A673 (cell line): Measurements from ENCODE around the gene SLFN5. TPM values are rescaled to one million over a fixed set of nuclear protein-coding genes. Genes with fewer than 3 reads are reported as not detected.

Experiments
- BruUV-seq: library from RNA; stranded (reverse); fragments of 400-500 nt; replicated peaks from 2 replicates; lab custom pipeline; 2021; lab: Mats Ljungman, UMichigan
- CTCF ChIA-PET: fragments of 300-600 bp; sonication (Branson Sonifier 250); formaldehyde crosslinking; loops from one replicate; lab custom pipeline; 2022; ENCODE audit warnings: antibody characterized with exemption; lab: Charles Lee
- POLR2A ChIA-PET: fragments of 300-600 bp; sonication (Branson Sonifier 250); formaldehyde crosslinking; loops from one replicate; lab custom pipeline; 2022; ENCODE audit warnings: antibody characterized with exemption; ENCODE audit not compliant: low non-redundant PET; lab: Charles Lee
- DNase-seq: peaks from one replicate; pipeline ENCODE4 v3.0.0-alpha.2; 2015; ENCODE audit warnings: low spot score
- H3K27ac ChIP-seq: fragments of 200-600 bp; sonication (generic); 2 replicates; pipeline ENCODE4 v1.5.1; 2016; ENCODE audit warnings: mixed run types, low read depth, mild to moderate bottlenecking, mixed read lengths, antibody characterized with exemption, low read length; ENCODE audit not compliant: poor library complexity, severe bottlenecking
- H3K27me3 ChIP-seq: fragments of 200-600 bp; sonication (generic); replicated peaks from 2 replicates; pipeline ENCODE4 v1.6.1; 2017; ENCODE audit warnings: mixed run types, low read depth, mild to moderate bottlenecking, mixed read lengths, antibody characterized with exemption, low read length; ENCODE audit not compliant: insufficient read depth, poor library complexity
- H3K36me3 ChIP-seq: fragments of 200-600 bp; sonication (generic); 2 replicates; pipeline ENCODE4 v1.6.1; 2016; ENCODE audit warnings: mixed run types, mild to moderate bottlenecking, mixed read lengths, antibody characterized with exemption, low read length; ENCODE audit not compliant: insufficient read depth, poor library complexity, severe bottlenecking
- H3K4me1 ChIP-seq: fragments of 200-600 bp; sonication (generic); 2 replicates; pipeline ENCODE4 v1.6.1; 2017; ENCODE audit warnings: mixed run types, mild to moderate bottlenecking, mixed read lengths, antibody characterized with exemption, low read length; ENCODE audit not compliant: insufficient read depth, poor library complexity, severe bottlenecking
- H3K4me3 ChIP-seq: fragments of 200-600 bp; sonication (generic); 2 replicates; pipeline ENCODE4 v1.5.1; 2016; ENCODE audit warnings: low read depth, mixed run types, mild to moderate bottlenecking, mixed read lengths, low read length; ENCODE audit not compliant: poor library complexity, severe bottlenecking
- H3K9me3 ChIP-seq: fragments of 200-600 bp; sonication (generic); 2 replicates; pipeline ENCODE4 v1.6.1; 2016; ENCODE audit warnings: mixed run types, low read depth, mild to moderate bottlenecking, mixed read lengths, antibody characterized with exemption, low read length; ENCODE audit not compliant: poor library complexity, severe bottlenecking
- CTCF ChIP-seq: fragments of 300-800, 200-600 bp; sonication (generic); conservative IDR thresholded peaks from 2 replicates; pipeline ENCODE4 v1.5.1; 2017; ENCODE audit warnings: low read depth, mild to moderate bottlenecking, antibody characterized with exemption, low read length, moderate library complexity, mixed read lengths
- EZH2 ChIP-seq: fragments of 200-600 bp; sonication (generic); IDR thresholded peaks from 2 replicates; pipeline ENCODE4 v1.6.1; 2017; ENCODE audit warnings: borderline replicate concordance, low read depth, mild to moderate bottlenecking, mixed read lengths, antibody characterized with exemption, low read length; ENCODE audit not compliant: poor library complexity, severe bottlenecking
- intact Hi-C: fragments of 100-400 bp; cut with micrococcal nuclease; formaldehyde crosslinking; loops from one replicate; pipeline ENCODE4 v1.10.0; 2022; ENCODE audit not compliant: unreplicated experiment
- total RNA-seq: library from RNA; stranded (reverse); gene quantifications from 2 replicates; pipeline ENCODE4 v1.2.3, GENCODE V29; 2021

SLFN5 gene
- total RNA-seq, 1 experiment from 2014 or later = 5.2 TPM

- CTCF ChIA-PET = no interaction called here
- no peak for TF ChIP-seq CTCF
- TF ChIP-seq EZH2 = no peak
- H3K27me3 ChIP-seq = no peaks in the 10 kb centered on the region
- POLR2A ChIA-PET = no interaction called here
- H3K4me3 ChIP-seq = no peak overlapping the region
- H3K4me1 ChIP-seq = no peaks in the 10 kb centered on the region
- no peak for DNase-seq
- intact Hi-C loops = no loop called here
- no TSS peak for BruUV-seq
- H3K9me3 ChIP-seq = no peaks in the 10 kb centered on the region
- H3K27ac ChIP-seq = no peak overlapping the region
- H3K36me3 ChIP-seq = no peaks in the 10 kb centered on the region
Measured at GRCh38 chr17:35236821-35237220, 6.1 kb upstream of the SLFN5 start.

GRCh38 chr17:35238821-35239220 lies 4.1 kb upstream of the SLFN5 start:
- no peak for DNase-seq
- CTCF ChIA-PET = no interaction called here
- TF ChIP-seq CTCF = no peak
- TF ChIP-seq EZH2 = no peak
- BruUV-seq = no TSS peak
- no peak overlapping the region for H3K27ac ChIP-seq
- no peaks in the 10 kb centered on the region for H3K9me3 ChIP-seq
- peaks cover 1% of the 10 kb centered on the region for H3K4me1 ChIP-seq
- POLR2A ChIA-PET = no interaction called here
- no peaks in the 10 kb centered on the region for H3K36me3 ChIP-seq
- intact Hi-C loops = no loop called here
- H3K4me3 ChIP-seq = no peak overlapping the region
- no peaks in the 10 kb centered on the region for H3K27me3 ChIP-seq

GRCh38 chr17:35239823-35240222 lies 3.0 kb upstream of the SLFN5 start:
- intact Hi-C loops = no loop called here
- BruUV-seq = no TSS peak
- no peak for DNase-seq
- ChIA-PET POLR2A (no interaction called here), CTCF (no interaction called here)
- Histone ChIP-seq H3K4me3 (no peak overlapping the region), H3K27ac (no peak overlapping the region), H3K36me3 (no peaks in the 10 kb centered on the region), H3K4me1 (peaks cover 9% of the 10 kb centered on the region), H3K9me3 (no peaks in the 10 kb centered on the region), H3K27me3 (no peaks in the 10 kb centered on the region)
- TF ChIP-seq EZH2 = no peak
- TF ChIP-seq CTCF = no peak
